ENCODE results near the gene LENEP.

LENEP gene

GRCh38 chr1:155026588-155026987 is 33.2 kb downstream of the LENEP start:
- DNase-seq (ENCODE audit: low read depth): peak; percentile 85

- DNase-seq (ENCODE audit: low read depth): no peak
These were observed 36.3 kb downstream of the LENEP start for GRCh38 chr1:155029513-155030242.

- DNase-seq (ENCODE audit: low read depth): no peak
These were observed 36.9 kb downstream of the LENEP start for GRCh38 chr1:155030243-155030795.

- DNase-seq (ENCODE audit: low read depth): no peak
These were observed 37.5 kb downstream of the LENEP start for GRCh38 chr1:155030899-155031298.

- no peak for DNase-seq (ENCODE audit: low read depth)
These were observed 39.5 kb downstream of the LENEP start for GRCh38 chr1:155032886-155033285.

GRCh38 chr1:155033524-155033923 is 40.1 kb downstream of the LENEP start, which contains the start of the genes DCST1 and DCST2:
DCST1 (plus strand) TSS chr1:155033824; CDS start chr1:155034037, 213 bp downstream.
DCST2 (minus strand) TSS chr1:155033781; CDS start chr1:155033701, 80 bp downstream.
- DNase-seq (ENCODE audit: low read depth): no peak

- DNase-seq (ENCODE audit: low read depth): no peak
These were observed 41.2 kb downstream of the LENEP start for GRCh38 chr1:155034318-155035208.

GRCh38 chr1:155035936-155036335 is 42.5 kb downstream of the LENEP start:
- DNase-seq (ENCODE audit: low read depth): no peak

GRCh38 chr1:155037043-155037442 is 43.7 kb downstream of the LENEP start:
- DNase-seq (ENCODE audit: low read depth): no peak

- DNase-seq (ENCODE audit: low read depth): no peak
These were observed 44.6 kb downstream of the LENEP start for GRCh38 chr1:155037851-155038441.

GRCh38 chr1:155038602-155039307 is 45.4 kb downstream of the LENEP start:
- DNase-seq (ENCODE audit: low read depth): peak; percentile 68

- DNase-seq (ENCODE audit: low read depth): no peak
These were observed 45.9 kb downstream of the LENEP start for GRCh38 chr1:155039308-155039669.

GRCh38 chr1:155040358-155041093 is 47.1 kb downstream of the LENEP start:
- no peak for DNase-seq (ENCODE audit: low read depth)

GRCh38 chr1:155042789-155043188 is 49.4 kb downstream of the LENEP start:
- no peak for DNase-seq (ENCODE audit: low read depth)

GRCh38 chr1:155043301-155043702 is 49.9 kb downstream of the LENEP start:
- DNase-seq (ENCODE audit: low read depth): no peak

- DNase-seq (ENCODE audit: low read depth): no peak
These were observed 50.4 kb downstream of the LENEP start for GRCh38 chr1:155043793-155044192.

All from ELR (cell line).